Hippocampal formation (tissue), 2 donors: ENCODE measurements around the gene NEDD9.

Experiments used
- DNase-seq, 2 donors: peaks; one replicate each; lab custom pipeline; 2025; lab: John Stamatoyannopoulos, UW

Gene NEDD9

DNA sequence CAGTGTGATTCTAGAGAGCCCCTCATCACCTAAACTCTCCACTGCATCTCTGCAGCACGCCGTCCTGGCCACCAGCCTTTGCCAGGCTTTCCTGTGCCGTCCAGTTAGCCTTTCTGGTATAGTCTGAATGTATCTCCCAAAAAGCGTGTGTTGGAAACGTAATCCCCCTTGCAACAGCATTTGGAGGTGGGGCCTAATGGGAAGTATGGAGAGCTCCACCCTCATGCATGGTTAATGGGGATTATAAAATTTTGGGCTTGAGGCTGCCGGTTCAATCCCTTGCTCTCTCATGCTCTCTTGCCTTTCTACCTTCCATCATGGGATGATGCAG is 53.4 kb downstream of the NEDD9 start:
- no peak for DNase-seq

DNA sequence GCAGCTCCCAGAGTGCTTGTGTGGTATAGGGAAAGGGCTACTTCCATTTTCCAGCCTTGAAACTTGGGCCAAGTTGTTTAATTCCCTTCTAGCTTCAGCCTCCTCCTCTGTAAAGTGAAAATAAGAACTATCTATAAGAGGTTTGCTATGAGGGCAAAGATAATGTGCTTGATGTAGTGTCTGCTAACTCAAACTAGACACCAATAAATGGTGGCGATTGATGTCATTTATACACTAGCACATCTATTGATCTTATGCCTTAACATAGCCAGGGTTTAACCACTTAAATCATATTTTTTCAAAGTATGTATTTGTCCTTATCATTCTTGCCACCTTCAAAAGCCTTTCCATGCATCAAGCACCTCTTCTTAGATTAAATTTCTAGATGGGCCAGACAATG is 55.2 kb downstream of the NEDD9 start:
- DNase-seq, result no peak

DNA sequence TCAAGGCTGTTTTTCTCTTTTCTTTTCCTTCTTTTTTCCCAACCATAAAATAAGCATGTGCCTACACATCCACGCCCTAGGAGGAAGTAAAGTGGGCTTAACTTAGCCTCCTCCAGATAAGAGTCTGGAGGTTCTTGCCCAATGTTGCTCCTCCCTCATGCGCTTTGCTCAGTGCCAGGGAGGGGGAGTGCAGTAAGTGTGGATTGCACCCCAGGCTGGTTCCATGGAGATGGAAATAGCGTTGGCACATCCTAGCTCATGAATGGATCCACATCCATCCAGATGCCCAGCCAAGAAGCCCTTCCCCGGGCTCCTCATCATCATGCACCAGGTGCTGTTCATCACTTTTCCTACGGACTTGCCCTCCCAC is 58.2 kb downstream of the NEDD9 start:
- DNase-seq, result no peak

DNA sequence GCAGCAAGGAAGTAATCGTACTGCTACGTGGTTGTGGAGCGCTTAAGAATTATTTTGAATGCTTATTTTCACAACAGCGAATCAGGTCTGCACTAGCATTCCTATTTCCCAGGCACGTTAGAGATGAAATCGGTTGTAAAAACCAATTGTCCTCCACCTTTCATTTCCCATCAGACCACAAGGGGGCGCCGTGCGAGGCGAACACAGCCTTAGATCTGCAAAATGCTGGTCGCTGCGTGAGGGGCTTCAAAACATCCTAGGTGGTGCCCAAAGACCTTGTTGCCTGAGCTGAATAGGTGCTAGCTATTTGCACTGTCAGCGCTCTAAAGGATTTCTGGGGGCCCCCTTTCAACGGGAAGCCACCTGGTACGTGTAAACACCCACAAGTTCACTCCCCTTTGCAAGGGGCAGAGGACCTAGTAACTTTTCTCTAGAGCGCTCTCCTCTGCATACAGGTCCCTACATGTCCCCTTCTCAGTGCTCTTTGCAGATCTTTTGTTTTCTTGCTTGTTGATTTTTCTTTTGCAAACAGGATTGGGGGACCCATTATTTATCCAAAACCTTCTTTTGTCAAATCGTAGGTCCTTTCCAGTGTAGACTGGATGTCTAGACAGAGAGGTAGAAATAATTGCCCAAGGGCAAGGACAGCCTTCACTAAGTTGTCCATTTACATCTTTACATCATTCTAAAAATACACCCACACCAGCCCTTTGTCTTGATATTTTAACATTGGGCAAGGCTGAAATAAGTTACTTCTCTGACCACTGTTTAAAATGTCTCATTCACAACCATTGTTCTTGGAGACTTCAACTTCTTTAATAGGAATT is 59.8 kb downstream of the NEDD9 start:
- DNase-seq, result peak; percentile 13 to 47

DNA sequence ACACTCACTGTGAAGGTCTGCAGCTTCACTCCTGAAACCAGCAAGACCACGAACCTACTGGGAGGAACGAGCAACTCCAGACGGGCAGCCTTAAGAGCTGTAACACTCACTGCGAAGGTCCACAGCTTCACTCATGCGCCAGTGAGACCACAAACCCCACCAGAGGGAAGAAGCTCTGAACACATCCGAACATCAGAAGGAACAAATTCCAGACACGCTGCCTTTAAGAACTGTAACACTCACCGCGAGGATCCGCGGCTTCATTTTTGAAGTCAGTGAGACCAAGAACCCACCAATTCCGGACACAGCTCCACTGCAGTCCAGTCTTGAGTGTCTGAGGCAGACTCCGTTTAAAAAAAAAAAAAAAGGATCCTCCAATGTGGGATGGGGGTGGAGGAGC is 60.5 kb downstream of the NEDD9 start:
- DNase-seq, result no peak

DNA sequence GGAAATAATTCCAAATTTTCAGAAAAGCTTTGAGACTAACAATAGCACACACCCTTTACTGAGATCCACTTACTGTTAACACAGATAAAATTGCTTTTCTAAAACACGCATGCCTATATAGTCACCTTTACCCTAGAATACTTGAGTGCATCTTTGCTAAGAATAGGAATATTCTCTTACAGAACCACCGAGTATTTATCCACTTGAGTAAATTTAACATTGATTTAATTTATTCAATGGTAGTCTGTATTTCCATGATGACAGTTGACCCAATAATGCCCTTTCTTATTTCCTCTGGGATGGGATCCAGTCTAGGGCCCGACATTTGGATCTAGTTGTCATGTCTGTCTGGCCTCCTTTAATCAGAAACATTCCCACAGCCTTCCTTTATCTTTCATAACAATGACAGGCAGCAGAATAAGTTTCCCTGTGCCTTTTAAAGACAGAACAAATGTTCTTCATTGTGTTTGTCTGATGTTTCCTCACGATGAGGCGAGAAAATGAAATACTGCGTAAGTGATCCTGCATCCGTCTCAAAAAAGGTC is 64.3 kb downstream of the NEDD9 start:
- DNase-seq, result no peak

DNA sequence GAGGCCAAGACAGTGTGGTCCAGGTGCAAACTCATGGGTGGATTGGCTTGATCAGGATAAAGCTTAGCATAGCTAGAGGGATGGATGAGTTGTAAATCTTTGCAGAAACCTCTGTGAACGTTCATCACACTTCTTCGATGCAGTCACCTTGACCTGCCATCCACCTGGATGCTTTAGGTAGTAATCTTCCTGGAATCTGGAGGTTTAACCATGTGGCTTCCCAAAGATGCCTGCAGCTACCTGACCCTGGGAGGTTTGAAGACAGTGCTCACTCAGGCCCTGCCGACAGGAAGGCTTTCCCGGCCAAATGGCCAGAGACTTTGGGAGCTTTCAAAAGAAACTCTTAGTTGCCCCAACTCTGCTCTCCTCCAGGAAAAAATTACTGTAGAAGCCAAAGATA is 65.5 kb downstream of the NEDD9 start:
- no peak for DNase-seq

DNA sequence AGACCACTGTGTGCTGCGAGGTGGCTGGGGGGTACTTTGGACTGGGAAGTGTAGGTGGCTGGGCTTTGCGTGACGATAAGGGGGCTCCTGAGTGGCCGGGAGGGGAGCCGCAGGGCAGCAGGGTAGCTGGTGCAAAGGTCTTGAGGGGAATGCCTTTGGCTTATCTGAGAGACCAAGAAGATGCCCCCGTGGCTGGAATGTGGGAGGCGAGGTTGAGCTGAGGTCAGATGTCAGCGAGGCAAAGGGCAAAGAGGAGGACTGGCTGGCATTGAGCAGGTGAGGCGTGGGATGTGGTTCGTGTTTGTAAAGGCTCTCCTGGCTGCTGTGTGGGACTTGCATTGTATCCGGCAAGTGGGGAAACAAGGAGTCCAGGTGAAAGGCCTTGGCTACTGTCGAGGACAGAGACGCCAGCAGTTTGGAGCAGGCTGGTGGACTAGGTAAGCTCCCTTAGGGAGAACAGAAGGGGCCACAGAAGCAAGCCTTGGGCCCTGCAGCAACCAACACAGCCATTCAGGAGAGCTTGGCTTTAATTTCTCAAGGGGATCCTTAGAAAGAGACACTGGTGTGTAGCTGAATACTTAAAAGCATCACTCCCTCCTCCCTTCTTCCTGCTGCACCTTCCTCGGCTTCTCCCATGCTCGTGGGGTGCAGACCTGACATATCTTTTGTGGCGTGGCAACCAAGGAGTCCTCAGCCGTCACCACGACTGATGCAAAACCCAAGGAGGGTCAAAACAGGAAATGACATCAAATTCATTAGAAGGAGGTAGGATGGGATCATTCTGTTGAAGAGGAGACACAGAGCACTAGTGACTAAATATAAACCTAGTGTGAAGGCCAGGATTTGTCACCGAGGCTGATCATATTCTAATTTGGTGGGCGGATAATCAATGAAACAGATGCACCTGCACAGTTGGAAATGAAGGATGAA is 67.5 kb downstream of the NEDD9 start:
- no peak for DNase-seq

DNA sequence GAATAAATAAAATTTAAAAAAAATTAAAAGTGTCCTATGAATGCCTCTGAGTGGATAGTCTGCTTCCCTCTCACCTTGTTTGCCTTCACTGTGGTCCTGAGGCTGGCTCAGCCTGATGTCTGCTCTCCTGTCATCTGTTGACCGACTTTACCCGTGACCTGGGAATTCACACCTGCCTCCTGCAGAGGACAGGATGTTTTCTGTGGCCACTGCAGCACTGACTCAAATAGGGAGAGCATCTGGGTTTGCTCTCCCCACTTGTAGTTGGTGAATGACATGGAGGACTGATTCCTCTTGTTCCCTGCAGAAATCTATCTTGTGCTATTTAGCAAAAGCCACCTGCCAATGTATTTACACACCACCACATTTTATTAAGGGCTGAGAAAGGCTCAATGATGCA is 68.5 kb downstream of the NEDD9 start:
- DNase-seq, result no peak

DNA sequence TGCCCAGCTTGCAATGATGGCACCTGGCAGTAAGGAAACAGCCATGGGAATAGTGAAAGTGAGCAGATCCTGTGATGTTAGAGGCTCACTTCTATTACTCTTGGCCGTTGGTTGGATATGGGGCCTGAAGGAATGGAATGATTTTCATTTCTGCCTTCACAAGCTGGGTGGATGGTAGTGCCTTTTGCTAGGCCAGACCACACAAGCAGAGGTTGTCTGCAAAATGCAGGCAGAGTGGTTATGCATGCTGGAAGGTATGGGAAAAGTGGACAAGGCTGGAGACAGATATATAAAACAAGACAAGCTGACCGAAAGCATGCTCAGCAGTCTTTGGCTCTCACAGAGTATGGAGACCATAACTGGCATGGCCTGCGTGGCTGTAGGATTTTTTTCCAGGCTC is 70.2 kb downstream of the NEDD9 start:
- DNase-seq, result no peak

DNA sequence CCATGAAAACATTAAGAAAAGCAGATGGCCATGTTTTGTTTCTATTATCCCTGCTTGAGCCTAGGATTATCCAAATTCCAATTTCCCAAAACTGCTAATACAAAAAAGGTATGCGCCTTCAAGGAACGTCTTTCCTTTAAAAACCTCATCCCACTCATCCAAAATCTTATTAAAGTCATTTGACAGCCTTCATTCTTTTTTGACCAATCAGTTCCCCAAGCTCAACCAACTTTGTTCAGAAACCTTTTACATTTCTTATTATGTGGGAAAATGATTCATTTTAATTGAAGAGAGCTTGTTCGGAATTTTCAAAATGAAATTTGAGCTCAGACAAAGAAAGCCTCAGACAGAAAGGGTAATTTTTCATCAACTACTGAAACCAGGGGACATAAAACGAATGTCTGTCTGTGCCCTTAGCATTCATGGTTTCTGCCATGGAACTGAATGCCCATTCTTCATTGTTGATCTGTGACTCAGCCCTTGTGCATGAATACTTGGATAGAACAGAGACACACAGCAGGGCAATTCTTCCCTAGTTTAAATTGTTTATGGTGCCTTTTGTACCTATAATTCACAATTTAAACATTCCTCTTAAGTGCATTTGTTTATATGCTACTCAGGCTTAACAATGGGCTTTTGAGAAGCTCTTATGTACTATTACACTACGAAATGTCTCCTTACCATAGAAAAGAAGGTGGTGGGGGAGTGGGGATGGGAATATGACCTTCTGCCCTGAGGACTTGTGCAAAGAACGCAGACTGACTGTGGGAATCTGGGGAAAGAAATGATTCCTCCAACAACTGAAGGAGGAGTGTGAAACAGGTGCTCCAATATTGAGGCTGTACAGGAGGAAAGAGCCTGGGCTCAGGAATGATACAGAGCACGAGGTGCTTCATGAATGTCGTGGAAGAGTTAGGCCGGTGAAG is 71.2 kb downstream of the NEDD9 start:
- peak; percentile 7 to 87 for DNase-seq

DNA sequence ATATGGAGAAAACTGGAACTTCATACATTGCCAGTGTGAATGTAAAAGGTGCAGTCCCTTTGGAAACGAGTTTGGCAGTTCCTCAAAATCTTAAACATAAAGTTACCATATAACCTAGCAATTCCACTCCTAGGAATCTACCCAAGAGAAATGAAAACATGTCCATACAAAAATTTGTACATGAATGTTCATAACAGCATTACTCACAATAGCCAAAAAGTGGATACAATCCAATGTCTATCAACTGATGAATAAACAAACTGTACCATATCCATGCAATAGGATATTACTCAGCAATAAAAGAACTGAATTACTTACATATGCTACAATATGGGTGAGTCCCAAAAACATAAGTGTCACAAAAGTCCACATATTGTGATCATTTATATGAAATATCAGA is 72.3 kb downstream of the NEDD9 start:
- DNase-seq, result no peak

DNA sequence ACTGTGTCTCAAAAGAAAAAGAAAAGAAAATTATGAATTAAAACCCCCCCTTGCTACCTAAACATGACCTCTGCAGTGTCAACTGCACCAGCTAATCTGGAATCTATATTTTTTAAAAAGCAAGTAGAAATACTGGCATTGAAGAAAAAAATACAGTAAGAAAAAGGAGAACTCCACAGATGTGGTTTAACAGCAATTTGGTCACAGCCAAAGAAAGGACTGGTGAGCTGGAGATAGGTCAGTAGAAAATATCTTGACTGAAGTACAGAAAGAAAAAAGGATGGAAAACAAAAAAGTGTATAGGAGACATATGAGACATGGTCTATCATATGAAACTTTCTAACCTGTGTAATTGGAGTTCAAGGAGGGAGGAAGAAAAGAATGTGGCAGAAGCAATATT is 76.9 kb downstream of the NEDD9 start:
- no peak for DNase-seq

DNA sequence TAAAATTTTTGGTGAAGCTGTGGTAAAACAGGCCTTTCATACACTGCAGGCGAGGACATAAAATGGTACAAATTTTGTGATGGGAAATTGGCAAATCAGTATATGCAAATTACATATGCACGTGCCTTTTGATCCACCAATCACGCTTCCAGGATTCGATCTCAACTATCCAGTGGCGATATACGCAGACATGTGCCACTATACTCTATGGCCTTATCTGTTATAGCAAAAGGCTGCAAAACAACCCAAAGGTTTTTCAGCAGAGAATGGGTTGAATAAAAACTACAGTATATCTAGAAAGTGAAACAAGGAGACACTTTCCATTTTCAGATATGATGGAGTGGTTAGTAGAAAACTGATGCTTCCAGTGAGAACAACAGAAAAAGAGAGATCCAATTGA is 79.0 kb downstream of the NEDD9 start:
- DNase-seq, result no peak

DNA sequence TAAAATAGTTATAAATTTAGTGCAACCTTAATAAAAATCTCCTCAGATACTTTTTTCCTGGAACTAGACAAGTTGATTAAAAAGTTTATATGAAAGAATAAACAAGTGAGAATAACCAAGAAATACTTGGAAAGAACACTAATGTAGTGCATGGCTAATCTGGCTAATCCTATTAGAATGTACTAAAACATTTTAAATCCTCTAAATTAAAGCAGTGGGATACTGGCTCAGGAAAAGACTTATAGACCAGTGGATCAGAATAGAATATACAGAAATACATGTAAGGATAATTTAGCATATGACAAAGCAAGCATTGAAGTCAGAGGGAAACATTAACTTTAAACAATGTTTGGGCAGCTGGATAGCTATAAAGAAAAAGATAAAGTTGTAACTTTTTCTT is 79.9 kb downstream of the NEDD9 start:
- no peak for DNase-seq

DNA sequence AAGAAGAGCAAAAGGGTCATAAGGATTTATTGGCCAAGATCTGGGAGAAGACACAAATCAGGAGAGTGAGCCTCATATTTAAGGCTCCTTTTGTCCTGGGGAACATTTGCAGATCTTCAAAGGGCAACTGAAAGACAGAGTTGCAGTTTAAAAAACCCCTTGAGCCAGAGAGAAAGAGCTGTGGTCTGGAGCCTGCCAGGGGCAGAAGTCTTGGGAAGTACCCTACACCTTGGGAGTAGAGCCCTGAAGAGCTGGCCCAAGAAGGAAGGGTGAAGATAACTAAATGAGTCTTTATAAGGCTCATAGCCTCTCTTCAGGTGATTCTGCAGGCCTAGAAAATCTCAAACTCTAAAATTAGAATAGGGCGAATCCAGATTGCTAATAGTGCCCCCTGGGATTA is 81.0 kb downstream of the NEDD9 start:
- DNase-seq, result no peak

DNA sequence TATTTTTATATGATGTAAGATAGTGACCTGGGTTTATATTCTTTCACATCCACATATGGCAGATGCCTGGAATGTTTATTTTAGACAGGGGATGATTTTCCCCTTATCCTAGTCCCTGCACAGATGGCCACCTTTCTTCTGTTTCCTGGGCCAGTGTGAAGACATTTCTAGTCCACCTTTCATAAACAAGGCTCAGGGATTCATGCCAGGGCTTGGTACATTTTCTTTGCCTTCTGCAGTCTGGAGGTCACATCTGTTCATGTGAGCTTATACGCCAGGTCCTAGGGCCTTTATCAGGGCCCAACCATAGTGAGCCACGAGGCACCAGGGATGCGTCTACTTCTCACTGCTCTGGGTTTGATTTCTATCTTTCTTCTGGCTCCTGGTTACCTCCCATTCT is 82.9 kb downstream of the NEDD9 start:
- no peak for DNase-seq

DNA sequence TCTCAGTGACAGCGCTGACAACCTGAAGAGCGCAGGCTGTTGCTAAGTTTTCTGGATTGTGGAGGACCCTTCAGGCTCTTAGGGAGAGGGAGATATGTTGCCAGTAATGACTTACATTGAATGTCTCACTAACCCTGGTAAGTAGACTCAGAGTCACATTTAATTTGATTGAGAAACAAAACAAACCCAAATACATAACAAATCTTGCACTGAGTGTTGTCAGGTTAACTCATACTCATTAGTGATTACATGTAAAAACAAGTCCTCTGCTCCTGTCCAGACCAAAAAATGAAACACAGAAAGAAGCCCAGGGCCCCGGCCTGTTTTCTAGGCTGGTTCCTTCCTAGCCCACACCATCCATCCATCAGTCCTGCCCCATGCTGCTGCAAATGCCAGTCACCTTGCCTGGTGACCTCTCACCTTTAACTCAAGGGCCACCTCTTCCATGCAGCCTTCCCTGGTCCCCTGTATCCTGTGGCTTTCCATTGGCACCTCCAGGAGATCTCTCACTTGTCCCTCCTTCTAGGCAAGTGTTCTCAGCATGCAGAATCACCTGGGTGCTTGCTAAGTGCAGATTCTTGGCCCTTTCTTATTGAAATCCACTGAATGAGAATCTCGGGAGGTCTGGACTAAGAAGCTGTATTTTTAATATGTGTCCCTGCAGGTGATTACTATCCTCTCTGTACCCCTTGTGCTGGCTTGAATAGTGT is 86.2 kb downstream of the NEDD9 start:
- DNase-seq, result no peak

DNA sequence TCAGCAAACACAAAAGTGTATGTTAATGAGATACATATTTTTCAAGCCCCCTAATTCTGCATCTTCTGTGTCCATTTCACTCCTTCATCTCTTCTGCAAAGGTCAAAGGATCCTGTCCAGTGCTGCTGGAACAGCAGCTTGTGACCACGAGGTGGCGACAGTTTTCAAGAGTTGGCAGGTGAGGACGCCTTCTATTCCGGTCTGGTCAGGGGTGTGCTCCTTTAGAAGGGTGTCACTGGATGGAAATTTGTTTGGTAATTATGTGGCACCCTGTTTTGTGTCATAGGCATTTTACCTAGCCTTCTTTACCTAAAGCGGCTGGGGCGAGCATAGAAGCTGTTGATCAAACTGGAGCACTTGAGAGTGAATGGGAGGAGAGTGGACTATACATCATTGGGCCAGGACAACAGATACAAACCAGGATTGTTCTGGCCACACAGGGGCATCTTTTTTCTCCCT is 88.0 kb downstream of the NEDD9 start:
- peak; percentile 62 to 72 for DNase-seq

DNA sequence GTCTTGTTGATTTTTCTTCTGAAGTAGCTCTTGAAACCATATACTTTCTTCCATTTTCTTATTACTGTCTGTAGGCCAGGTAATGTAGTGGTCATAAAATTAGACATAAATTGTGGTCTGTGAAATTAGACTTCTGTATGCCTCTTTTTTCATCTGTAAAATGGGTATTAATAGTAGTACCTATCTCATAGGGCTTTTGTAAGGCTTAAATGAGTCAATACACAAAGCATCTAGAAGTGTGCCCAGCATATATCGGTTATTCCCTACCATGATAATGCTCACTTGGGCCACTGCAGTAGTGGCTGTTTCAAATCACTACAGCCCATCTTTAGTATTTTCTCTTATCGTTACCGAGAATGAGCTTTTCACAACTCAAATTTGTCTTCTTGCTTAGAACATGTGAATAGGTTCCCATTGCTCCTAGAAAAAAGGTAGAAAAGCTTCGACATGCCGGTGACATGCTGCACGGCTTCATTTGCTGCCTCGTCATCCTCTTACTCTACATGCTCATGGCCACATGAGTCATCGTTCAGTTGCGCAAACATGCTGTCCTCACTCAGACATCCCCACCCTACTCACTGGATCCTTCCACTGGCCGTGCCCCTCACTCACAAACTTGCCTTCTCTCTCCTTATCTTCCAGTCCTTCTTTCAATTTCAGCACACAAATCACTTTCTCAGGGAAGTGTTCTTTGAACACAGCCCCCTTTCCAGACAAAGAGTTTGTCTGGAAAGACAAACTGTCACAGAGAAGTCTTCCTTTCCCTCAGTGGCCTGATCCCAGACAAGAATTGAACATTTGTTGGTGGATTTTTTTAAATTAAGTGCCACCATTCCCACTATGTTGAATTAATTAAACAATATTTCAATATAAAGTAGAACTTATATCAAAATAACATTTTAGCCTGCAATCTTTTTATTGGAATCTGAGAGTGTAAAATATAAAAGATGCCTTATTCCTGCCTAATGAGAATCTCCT is 88.8 kb downstream of the NEDD9 start:
- no peak for DNase-seq
